Endodermal cell (in vitro differentiated cells): ENCODE data around the gene LRBA. TPM values are rescaled to one million over a fixed set of nuclear protein-coding genes. Genes with fewer than 3 reads are reported as not detected.
A peak's percentile ranks its signal among the peaks of the same experiment; 100 is the strongest.

ENCODE experiments used
- DNase-seq: peaks from one replicate; pipeline ENCODE4 v3.0.0-alpha.2; 2017
- H3K27ac ChIP-seq: 2 replicates; pipeline ENCODE4 v1.5.1; 2013; ENCODE audit warnings: mild to moderate bottlenecking, low read depth, low read length, moderate library complexity
- H3K27me3 ChIP-seq: 2 replicates; pipeline ENCODE4 v1.6.1; 2013; ENCODE audit warnings: mild to moderate bottlenecking, low read length, moderate library complexity; ENCODE audit not compliant: insufficient read depth, control insufficient read depth, poor library complexity, severe bottlenecking
- H3K36me3 ChIP-seq: 2 replicates; pipeline ENCODE4 v1.7.0; 2013; ENCODE audit warnings: mild to moderate bottlenecking, low read length, moderate library complexity; ENCODE audit not compliant: control insufficient read depth, insufficient read depth
- H3K4me1 ChIP-seq: one replicate; pipeline ENCODE4 v1.7.0; 2013; ENCODE audit warnings: low read length; ENCODE audit not compliant: control insufficient read depth, insufficient read depth
- H3K4me3 ChIP-seq: 2 replicates; pipeline ENCODE4 v1.5.1; 2013; ENCODE audit warnings: mild to moderate bottlenecking, low read length, moderate library complexity
- H3K9ac ChIP-seq: 2 replicates; pipeline ENCODE4 v1.6.1; 2013; ENCODE audit warnings: mild to moderate bottlenecking, low read length, moderate library complexity; ENCODE audit not compliant: poor library complexity, severe bottlenecking; ENCODE audit errors: extremely low read depth
- H3K9me3 ChIP-seq: 2 replicates; pipeline ENCODE4 v1.6.1; 2013; ENCODE audit warnings: mild to moderate bottlenecking, low read length, moderate library complexity; ENCODE audit not compliant: control insufficient read depth
- H3K27ac Mint-ChIP-seq: 2 replicates; pipeline ENCODE4 v1.8.0; 2020; ENCODE audit warnings: mixed read lengths
- H3K27me3 Mint-ChIP-seq: 2 replicates; pipeline ENCODE4 v1.8.0; 2021; ENCODE audit warnings: mild to moderate bottlenecking, mixed read lengths; ENCODE audit not compliant: insufficient read depth
- H3K36me3 Mint-ChIP-seq: 2 replicates; pipeline ENCODE4 v1.8.0; 2020; ENCODE audit warnings: low read depth, mixed read lengths
- H3K4me1 Mint-ChIP-seq: 2 replicates; pipeline ENCODE4 v1.8.0; 2020; ENCODE audit warnings: mixed read lengths
- H3K4me3 Mint-ChIP-seq: 2 replicates; pipeline ENCODE4 v1.8.0; 2020; ENCODE audit warnings: mild to moderate bottlenecking, moderate library complexity, mixed read lengths
- H3K9me3 Mint-ChIP-seq: 2 replicates; pipeline ENCODE4 v1.8.0; 2020; ENCODE audit warnings: mild to moderate bottlenecking, mixed read lengths
- CTCF ChIP-seq: fragments of 200-600 bp; sonication (generic); conservative IDR thresholded peaks from 2 replicates; pipeline ENCODE4 v1.5.0; 2021; ENCODE audit warnings: antibody characterized with exemption, mild to moderate bottlenecking
- WGBS, 2 experiments: methylation state at CpG; one replicate each; pipeline versions ENCODE4 v1.1.5 to v1.1.7; 2013; ENCODE audit warnings: missing lambda C conversion rate in 2 of 2, mixed read lengths in 1 of 2; ENCODE audit not compliant: insufficient coverage in 1 of 2, insufficient read length in 1 of 2; 5-methylcytosine and 5-hydroxymethylcytosine counted together
- total RNA-seq, 2 donors: library from RNA; stranded (reverse); fragmentation: NEBNext Ultra II Directional in 1 of 2; extraction: Animal tissue kit (Norgen Biotek cat#: 25700) in 1 of 2; gene quantifications; 2 replicates in 1 of 2; 3 replicates in 1 of 2; pipeline ENCODE4 v1.2.1, GENCODE V29; 2021

The LRBA gene
- total RNA-seq, 2 donors from 2014 or later, result 77.3 to 95.9 TPM

GRCh38 chr4:150578745-150579501 is 436.2 kb downstream of the LRBA start:
- Histone ChIP-seq H3K9ac (no peak overlapping the region), H3K9me3 (no peaks in the 10 kb centered on the region), H3K4me1 (peaks cover 2% of the 10 kb centered on the region), H3K4me3 (peak overlapping the region; percentile 77), H3K27ac (no peak overlapping the region), H3K36me3 (no peaks in the 10 kb centered on the region), H3K27me3 (peaks cover 55% of the 10 kb centered on the region)
- Mint-ChIP-seq H3K9me3 (no peaks in the 10 kb centered on the region), H3K4me1 (peaks cover 30% of the 10 kb centered on the region), H3K36me3 (no peaks in the 10 kb centered on the region), H3K27ac (no peak overlapping the region), H3K27me3 (peaks cover 58% of the 10 kb centered on the region), H3K4me3 (peak overlapping the region; percentile 64)
- DNase-seq, result peak; percentile 74
- 17 to 20% methylated on average over 6 to 12 of the region's 12 CpGs for WGBS, 2 experiments
- TF ChIP-seq CTCF, result no peak

GRCh38 chr4:150577796-150578195 is 437.3 kb downstream of the LRBA start:
- peaks cover 44% of the 10 kb centered on the region for H3K27me3 ChIP-seq
- TF ChIP-seq CTCF, result no peak
- peaks cover 47% of the 10 kb centered on the region for H3K27me3 Mint-ChIP-seq

GRCh38 chr4:150574678-150575077 is 440.4 kb downstream of the LRBA start:
- Histone ChIP-seq H3K27me3 (peaks cover 18% of the 10 kb centered on the region), H3K9ac (no peak overlapping the region), H3K9me3 (no peaks in the 10 kb centered on the region), H3K27ac (no peak overlapping the region), H3K4me1 (no peaks in the 10 kb centered on the region), H3K4me3 (no peak overlapping the region), H3K36me3 (no peaks in the 10 kb centered on the region)
- Mint-ChIP-seq H3K36me3 (no peaks in the 10 kb centered on the region), H3K27me3 (peaks cover 16% of the 10 kb centered on the region), H3K4me1 (peaks cover 18% of the 10 kb centered on the region), H3K4me3 (no peak overlapping the region), H3K27ac (no peak overlapping the region), H3K9me3 (no peaks in the 10 kb centered on the region)
- no peak for TF ChIP-seq CTCF
- WGBS, 2 experiments, result 96% methylated on average over 3 of the region's 3 CpGs; no CpG with 5 or more reads in 1 of the 2 experiments
- DNase-seq, result no peak

More at GRCh38 chr4:150577796-150578195, 437.3 kb downstream of the LRBA start:
- no peak for DNase-seq
- H3K4me3 Mint-ChIP-seq, result no peak overlapping the region
- Histone ChIP-seq H3K4me3 (no peak overlapping the region), H3K9me3 (no peaks in the 10 kb centered on the region), H3K27ac (no peak overlapping the region), H3K36me3 (no peaks in the 10 kb centered on the region), H3K9ac (no peak overlapping the region), H3K4me1 (peaks cover 2% of the 10 kb centered on the region)
- H3K27ac Mint-ChIP-seq, result no peak overlapping the region
- WGBS, 2 experiments, result 85% methylated on average over 1 of the region's 1 CpG; no CpG with 5 or more reads in 1 of the 2 experiments
- H3K4me1 Mint-ChIP-seq, result peaks cover 28% of the 10 kb centered on the region
- no peaks in the 10 kb centered on the region for H3K36me3 Mint-ChIP-seq
- H3K9me3 Mint-ChIP-seq, result no peaks in the 10 kb centered on the region
